GM19351 (cell line): ENCODE data around the gene MSMO1.

ENCODE experiments used
- ATAC-seq: cut with Tn5 transposase; IDR thresholded peaks from one replicate; pipeline ENCODE4 v1.9.1; 2021; ENCODE audit warnings: mild to moderate bottlenecking, moderate library complexity; ENCODE audit not compliant: unreplicated experiment

The MSMO1 gene

DNA sequence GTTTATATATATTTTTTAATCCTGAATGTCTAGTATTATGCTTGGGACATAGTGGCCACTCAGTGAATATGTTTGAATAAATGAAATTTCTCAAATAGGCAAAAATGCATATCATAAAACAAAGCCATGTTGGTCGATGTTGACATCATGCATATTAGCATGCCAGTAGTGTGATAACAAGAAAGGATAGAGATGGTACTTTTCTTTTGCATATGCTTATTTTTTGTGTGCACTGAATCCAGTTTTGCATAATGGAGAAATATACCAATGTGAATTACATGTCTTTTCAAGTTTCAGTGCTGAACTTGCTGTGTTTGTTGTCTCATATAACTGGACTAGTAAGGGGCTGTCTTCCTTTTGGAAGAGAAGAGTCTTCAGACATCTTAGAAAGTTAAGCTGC, 58.9 kb downstream of the MSMO1 start:
- no peak for ATAC-seq

- ATAC-seq, result no peak
These were observed 61.3 kb downstream of the MSMO1 start for GRCh38 chr4:165388756-165389155.
